Measurements from ENCODE around the gene DOCK1.

Gene DOCK1

GRCh38 chr10:127210936-127211466 lies 305.8 kb downstream of the DOCK1 start:
- DNase-seq (ENCODE audit: low read depth, low spot score): no peak

- no peak for DNase-seq (ENCODE audit: low read depth, low spot score)
Observed at GRCh38 chr10:127215866-127216265, 310.6 kb downstream of the DOCK1 start.

GRCh38 chr10:127216274-127216673 lies 311.0 kb downstream of the DOCK1 start:
- DNase-seq (ENCODE audit: low read depth, low spot score): no peak

GRCh38 chr10:127216786-127217185 lies 311.6 kb downstream of the DOCK1 start:
- DNase-seq (ENCODE audit: low read depth, low spot score): no peak

GRCh38 chr10:127218658-127219057 lies 313.4 kb downstream of the DOCK1 start:
- DNase-seq (ENCODE audit: low read depth, low spot score): no peak

GRCh38 chr10:127221281-127221680 lies 316.1 kb downstream of the DOCK1 start:
- DNase-seq (ENCODE audit: low read depth, low spot score): no peak

- no peak for DNase-seq (ENCODE audit: low read depth, low spot score)
Observed at GRCh38 chr10:127227027-127227426, 321.8 kb downstream of the DOCK1 start.

- no peak for DNase-seq (ENCODE audit: low read depth, low spot score)
Observed at GRCh38 chr10:127227663-127228062, 322.4 kb downstream of the DOCK1 start.

- DNase-seq (ENCODE audit: low read depth, low spot score): no peak
Observed at GRCh38 chr10:127228195-127228787, 323.1 kb downstream of the DOCK1 start.

- DNase-seq (ENCODE audit: low read depth, low spot score): no peak
Observed at GRCh38 chr10:127234306-127234800, 329.1 kb downstream of the DOCK1 start.

- DNase-seq (ENCODE audit: low read depth, low spot score): no peak
Observed at GRCh38 chr10:127236266-127236665, 331.0 kb downstream of the DOCK1 start.

GRCh38 chr10:127242914-127243313 lies 337.7 kb downstream of the DOCK1 start:
- no peak for DNase-seq (ENCODE audit: low read depth, low spot score)

GRCh38 chr10:127243490-127244272 lies 338.5 kb downstream of the DOCK1 start:
- no peak for DNase-seq (ENCODE audit: low read depth, low spot score)

- no peak for DNase-seq (ENCODE audit: low read depth, low spot score)
Observed at GRCh38 chr10:127245456-127245855, 340.2 kb downstream of the DOCK1 start.

GRCh38 chr10:127250031-127250430 lies 344.8 kb downstream of the DOCK1 start:
- no peak for DNase-seq (ENCODE audit: low read depth, low spot score)

- DNase-seq (ENCODE audit: low read depth, low spot score): no peak
Observed at GRCh38 chr10:127252818-127253217, 347.6 kb downstream of the DOCK1 start.

- DNase-seq (ENCODE audit: low read depth, low spot score): no peak
Observed at GRCh38 chr10:127254276-127254675, 349.0 kb downstream of the DOCK1 start.

GRCh38 chr10:127257395-127257794 lies 352.2 kb downstream of the DOCK1 start:
- DNase-seq (ENCODE audit: low read depth, low spot score): no peak

GRCh38 chr10:127259347-127259746 lies 354.1 kb downstream of the DOCK1 start:
- DNase-seq (ENCODE audit: low read depth, low spot score): no peak

GRCh38 chr10:127262606-127263005 lies 357.4 kb downstream of the DOCK1 start:
- DNase-seq (ENCODE audit: low read depth, low spot score): no peak

- DNase-seq (ENCODE audit: low read depth, low spot score): no peak
Observed at GRCh38 chr10:127265288-127265687, 360.1 kb downstream of the DOCK1 start.

GRCh38 chr10:127266431-127266830 lies 361.2 kb downstream of the DOCK1 start:
- DNase-seq (ENCODE audit: low read depth, low spot score): no peak

GRCh38 chr10:127267442-127267841 lies 362.2 kb downstream of the DOCK1 start:
- DNase-seq (ENCODE audit: low read depth, low spot score): no peak
